RPMI7951 (cell line): Measurements from ENCODE around the gene ENOX1. TPM values are rescaled to one million over a fixed set of nuclear protein-coding genes. Genes with fewer than 3 reads are reported as not detected.

Source experiments
- DNase-seq: peaks from one replicate; pipeline ENCODE4 v3.0.0-alpha.2; 2012; ENCODE audit warnings: low read depth
- total RNA-seq: library from RNA; depleted of rRNA; stranded (reverse); fragments of >200 nt; shearing (Covaris generic); gene quantifications from 2 replicates; pipeline ENCODE4 v1.2.3, GENCODE V29; 2014

The ENOX1 gene
- total RNA-seq, 1 experiment from 2014 or later = 2.6 TPM

DNA sequence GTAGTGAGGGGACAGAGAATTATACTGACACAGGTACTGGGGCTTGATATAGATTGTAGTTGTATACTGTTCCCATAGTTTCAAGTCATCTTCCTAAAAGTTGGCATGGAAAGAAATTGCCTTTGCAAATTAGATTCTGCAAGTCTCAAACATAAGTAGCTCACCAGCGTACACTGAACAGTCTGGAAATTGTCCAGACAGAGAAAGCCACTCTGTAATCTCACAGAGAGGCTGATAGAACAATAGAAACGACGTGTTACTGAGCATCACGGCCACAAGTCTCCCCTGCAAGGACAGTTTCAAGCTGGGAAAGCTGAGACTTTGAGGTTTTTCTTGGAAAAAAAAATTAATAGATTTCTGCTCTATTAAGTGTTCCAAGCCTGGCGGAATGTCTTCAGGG lies 534.8 kb downstream of the ENOX1 start:
- no peak for DNase-seq

DNA sequence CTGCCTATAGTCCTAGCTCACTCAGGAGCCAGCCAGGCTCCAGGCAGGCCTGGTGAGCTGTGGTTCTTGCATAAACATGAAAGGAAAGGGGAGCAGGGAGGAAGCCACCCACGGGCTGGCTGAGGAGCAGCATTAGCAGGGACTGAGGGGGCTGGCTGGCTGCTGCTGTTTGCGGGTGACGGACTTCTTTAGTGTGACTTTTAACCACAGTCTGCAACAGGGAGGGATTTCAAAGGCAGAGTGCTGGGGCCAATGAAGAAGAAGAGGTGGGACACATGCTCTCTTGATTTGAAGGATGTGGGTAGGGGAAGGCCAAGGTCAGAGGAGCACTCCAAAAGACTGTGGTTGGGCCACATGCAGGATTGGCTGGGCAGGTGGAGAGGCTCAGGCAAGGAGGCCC lies 540.4 kb downstream of the ENOX1 start:
- DNase-seq = no peak

DNA sequence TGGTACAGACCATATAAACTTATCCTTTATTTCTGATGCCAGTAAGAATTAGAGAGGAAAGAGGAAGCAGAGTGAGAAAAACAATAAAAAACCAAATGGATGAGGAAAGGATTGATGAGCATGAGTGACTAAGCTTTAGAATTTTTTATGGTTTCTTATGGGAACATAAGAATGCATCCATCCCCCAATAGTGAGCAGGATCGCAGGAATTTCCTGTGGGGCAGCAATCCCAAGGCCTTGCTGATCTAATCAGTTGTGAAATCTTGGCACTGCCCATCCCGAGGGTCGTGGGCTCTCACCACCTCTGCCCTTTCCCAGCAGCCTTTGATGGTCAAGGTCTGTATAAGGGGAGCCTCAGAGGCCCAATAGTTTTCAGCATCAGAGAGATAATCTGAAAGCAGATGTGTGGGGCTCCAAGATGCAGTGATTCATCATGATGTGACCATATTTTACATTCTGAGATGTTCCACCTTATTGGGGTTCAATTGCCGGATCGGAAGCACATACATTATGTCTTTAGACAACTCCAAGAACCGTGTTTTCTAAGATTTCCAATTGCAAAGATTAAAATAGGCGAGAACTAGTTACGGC lies 541.3 kb downstream of the ENOX1 start:
- peak; percentile 80 for DNase-seq

DNA sequence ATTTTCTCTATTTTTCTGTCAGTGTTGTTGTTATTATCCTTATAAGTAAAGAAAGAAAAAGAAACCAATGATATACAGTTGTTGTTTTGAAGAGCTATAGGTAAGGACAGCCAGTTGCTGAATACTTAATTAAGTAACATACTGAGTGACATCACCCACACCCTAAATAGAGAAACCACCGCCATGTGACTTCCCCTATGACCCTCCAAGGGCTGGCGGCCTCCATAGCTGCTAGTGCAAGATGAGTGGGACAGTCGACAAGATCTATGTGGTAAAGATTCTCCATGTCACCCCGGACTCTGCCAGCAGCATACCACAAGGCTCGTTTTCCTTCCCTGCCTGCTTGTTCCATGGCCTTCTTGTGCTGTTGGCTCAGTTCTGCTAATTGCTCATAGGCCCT lies 542.3 kb downstream of the ENOX1 start:
- DNase-seq = no peak

DNA sequence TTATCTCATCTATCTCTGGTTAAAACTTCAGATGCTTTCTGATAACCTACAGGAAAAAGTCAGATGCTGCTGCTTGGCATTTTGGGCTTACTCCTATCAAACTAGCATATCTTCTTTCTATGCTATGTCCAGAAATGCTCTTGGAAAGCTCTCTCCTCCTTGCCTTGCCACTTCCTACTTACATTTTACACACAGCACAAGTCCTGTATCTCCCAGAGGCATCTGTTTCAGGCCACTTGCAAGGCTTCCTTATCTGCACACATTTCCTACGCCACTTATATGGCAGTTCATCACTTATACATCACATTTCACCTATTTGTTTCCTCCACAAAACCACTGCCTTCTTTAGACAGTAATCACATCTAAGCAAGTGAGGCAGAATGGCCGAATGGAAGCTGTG lies 543.1 kb downstream of the ENOX1 start:
- no peak for DNase-seq

GRCh38 chr13:43242040-43242439 lies 544.7 kb downstream of the ENOX1 start:
- peak; percentile 55 for DNase-seq

DNA sequence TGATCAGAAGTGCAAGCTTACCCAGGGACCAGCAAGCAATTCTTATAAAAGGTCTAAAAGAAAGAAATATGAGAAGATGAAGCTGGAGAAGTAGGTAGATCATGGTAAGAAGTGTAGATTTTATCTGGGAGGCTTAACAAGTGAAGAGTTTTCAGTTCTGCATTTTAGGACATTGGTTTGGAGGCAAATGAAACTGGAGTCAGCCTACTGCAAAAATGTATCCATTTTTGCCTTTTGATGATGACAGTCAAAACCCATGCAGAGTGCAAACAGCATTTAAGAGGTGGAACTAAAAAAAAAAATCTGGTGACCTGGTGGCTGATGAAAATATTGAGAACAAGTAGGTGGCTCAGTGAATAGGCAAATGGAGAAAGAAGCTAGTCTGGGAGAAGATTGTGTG lies 546.5 kb downstream of the ENOX1 start:
- no peak for DNase-seq

GRCh38 chr13:43239275-43239840 lies 547.4 kb downstream of the ENOX1 start:
- DNase-seq = peak; percentile 38

GRCh38 chr13:43238341-43239083 lies 548.3 kb downstream of the ENOX1 start:
- DNase-seq = no peak

- peak; percentile 45 for DNase-seq
These were observed 549.2 kb downstream of the ENOX1 start for GRCh38 chr13:43237616-43238015.

GRCh38 chr13:43235028-43235427 lies 551.7 kb downstream of the ENOX1 start:
- DNase-seq = no peak

DNA sequence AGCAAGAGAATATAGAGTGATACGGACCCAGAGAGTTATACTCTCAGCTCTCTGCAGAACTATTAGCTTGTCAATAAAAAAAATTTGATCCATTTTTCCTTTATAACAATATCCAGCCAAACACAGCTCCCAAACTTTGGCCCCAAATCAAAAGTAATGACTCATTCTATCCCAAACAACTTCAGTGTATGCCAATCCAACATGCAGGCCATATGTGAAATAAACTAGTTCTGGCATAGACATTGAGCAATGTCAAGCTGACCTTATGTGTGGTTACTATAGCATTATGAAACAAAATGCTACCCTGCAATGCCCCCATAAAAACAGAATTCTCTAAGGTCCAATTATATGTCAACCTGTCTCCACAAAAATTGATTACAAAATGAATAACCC lies 553.9 kb downstream of the ENOX1 start:
- peak; percentile 87 for DNase-seq

- DNase-seq = peak; percentile 43
These were observed 554.5 kb downstream of the ENOX1 start for GRCh38 chr13:43232144-43232872.

DNA sequence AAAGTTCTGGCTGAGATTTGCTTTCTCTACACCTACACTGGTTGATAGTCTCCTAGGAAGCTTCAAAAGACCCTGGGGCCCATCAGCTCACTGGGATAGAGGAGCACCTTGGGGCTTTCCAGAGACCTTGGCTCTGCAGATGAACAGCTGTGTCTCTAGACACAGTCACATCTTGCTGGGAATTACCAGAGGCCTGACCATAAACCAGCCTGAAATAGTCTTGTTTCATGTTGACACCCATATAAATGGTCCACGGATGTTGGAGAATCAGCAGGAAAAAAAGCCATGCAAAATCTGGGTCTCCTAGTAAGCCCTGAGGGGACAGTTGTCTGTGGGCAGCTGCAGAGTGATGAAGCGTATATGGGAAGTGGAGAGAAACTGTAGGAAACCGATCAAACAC lies 555.8 kb downstream of the ENOX1 start:
- peak; percentile 95 for DNase-seq

DNA sequence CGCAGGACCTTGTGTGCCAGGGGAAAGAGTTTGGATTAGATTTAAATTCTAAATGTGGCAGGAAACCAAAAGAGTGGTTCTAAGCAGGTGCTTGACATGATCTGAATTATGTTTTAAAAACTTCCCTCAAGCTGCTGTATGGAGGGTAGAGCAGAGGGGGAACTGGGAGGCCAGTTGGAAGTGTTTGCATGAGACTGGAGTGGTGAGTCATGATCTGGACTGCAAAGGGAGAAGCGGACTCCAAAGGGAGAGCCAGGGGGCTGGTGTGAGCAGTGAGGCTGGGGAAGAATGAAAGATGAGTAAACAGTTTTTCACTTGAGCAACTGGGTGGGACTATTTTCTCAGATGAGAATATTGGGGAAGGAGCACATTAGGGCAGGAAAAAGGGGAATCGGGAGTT lies 557.3 kb downstream of the ENOX1 start:
- peak; percentile 91 for DNase-seq

DNA sequence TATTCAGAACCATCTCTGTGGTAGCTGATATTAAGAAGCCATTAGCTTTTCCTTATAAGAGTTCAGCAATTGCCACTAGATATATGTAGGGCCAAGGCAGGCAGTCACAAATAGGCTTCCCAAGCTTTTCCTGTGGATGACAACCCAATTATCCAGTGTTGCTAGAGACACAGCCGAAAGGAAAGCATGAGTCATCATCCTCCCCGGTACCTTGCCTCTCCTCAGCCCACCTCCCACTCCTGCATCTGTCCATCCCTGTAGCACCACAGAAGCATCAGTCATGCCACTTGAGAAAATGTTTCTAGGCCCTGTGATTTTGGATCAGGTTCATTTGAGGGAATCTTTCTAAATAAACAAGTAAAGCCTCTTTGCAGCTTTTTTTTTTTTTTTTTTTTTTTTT lies 559.1 kb downstream of the ENOX1 start:
- peak; percentile 82 for DNase-seq

- no peak for DNase-seq
These were observed 563.6 kb downstream of the ENOX1 start for GRCh38 chr13:43223216-43223615.

DNA sequence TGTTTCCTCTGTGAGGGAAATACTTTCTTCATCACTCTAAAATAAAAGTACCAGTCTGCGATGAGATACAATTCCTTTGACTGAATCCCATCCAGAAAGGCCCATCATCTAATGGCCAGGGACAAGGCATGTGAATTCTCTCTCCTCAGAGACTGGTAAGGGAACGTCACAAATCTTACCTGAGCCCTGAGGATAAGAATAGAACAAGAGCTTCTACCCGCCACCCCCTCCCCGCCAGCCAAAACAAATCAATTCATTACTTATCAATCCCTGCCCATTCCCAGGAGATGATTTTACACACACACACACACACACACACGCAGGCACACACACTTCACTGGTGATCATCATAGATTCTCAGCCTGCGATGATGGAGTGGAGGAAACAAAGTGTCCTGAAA lies 564.7 kb downstream of the ENOX1 start:
- no peak for DNase-seq

GRCh38 chr13:43221611-43222010 lies 565.2 kb downstream of the ENOX1 start:
- DNase-seq = peak; percentile 52

GRCh38 chr13:43220873-43221595 lies 565.7 kb downstream of the ENOX1 start:
- no peak for DNase-seq

DNA sequence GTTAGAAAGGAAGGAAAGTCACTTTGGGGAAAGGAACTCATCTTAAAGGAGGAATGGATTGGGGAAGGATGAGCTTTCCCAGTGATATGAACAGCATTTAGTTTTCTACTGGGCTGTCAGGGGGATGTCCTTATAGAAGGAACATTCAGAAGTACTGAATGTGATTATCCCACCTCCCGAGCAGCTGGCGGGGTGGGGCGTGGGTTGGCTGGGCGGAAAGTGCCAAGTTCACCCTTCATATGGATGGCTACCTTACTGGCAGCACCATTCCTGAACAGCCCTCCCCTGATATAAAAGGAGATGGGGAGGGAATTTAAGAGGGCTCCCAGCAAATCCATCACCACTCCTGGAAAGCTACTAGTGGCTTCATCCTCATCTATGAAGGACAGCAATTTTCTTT lies 572.6 kb downstream of the ENOX1 start:
- no peak for DNase-seq

- no peak for DNase-seq
These were observed 579.9 kb downstream of the ENOX1 start for GRCh38 chr13:43206838-43207237.
